ENCODE measurements around the gene HSPA12B.

The HSPA12B gene

GRCh38 chr20:3730803-3731672 lies 1.4 kb upstream of the HSPA12B start:
- no peak for DNase-seq

DNA sequence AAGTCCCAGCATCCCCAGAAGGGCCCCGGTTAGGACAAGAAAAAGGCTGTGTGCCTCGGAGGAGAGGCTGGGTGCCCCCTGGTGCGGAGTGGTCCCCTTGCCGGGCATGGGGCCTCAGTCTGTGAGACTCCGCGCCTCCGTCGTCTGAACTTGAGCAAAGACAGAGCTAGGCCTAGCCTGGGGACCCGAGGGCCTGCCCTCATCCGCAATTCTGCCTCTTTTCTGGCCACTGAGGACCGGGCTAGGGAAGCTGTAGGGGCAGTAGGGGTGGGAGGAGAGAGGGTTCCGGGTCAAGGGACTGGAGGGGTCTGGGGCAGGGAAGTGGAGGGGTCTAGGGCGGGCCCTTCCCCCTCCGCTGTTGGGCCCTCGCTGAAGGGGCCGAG lies 550 bp upstream of the HSPA12B start:
- DNase-seq = no peak

GRCh38 chr20:3733119-3733995 lies 872 bp downstream of the HSPA12B start:
- DNase-seq = no peak

DNA sequence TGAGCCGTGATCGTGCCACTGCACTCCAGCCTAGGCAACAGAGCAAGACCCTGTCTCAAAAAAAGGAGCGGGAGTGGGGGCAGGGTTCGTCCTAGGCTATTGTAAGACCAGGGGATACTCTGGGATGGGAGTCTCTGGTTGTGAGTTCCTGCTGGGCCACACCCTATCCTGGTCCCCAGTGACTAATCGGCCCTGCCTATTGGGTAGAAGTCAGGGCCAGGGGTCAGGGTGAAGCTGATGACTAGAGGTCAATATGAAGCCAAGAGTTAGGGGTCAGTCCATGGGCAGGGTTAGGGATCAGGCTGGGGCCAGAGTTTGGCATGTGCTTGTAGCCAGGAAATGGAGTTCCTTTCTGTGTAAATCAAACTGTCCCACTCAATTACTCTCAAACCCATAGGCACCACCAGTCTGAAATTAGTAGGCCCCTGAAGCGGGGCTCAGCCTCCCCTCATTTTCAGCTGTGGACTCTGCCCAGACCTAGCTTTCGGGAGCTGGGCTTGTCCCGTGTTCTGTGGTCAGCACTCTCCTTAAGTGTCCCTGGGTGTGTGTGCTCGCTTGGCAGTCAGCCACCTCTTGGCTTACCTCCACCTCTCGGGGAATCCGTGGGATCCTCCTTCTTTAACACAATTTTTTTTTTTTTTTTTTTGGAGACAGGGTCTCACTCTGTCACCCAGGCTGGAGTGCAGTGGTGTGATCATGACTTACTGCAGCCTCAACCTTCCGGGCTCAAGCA lies 1.8 kb downstream of the HSPA12B start:
- DNase-seq = no peak

DNA sequence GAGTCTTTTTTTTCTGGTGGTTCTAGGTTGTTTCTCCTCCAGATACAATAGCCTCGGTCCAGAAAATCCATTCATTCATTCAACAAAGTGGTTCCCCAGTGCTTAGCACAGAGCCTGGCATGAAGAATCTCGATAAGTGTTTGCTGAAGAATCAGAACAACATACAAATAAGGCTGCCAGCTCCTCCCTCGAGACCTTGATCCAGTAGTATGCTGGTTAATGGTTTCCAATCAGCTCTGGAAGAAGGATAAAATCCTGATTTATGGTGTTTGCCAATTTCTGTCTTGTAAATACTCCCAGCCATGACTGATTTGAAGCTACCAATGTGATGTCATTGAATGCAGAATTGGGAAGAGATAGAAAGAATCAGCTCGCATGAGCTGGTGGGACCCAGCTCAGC lies 3.3 kb downstream of the HSPA12B start:
- DNase-seq = no peak

- no peak for DNase-seq
Measured at GRCh38 chr20:3738111-3739053, 5.9 kb downstream of the HSPA12B start.

DNA sequence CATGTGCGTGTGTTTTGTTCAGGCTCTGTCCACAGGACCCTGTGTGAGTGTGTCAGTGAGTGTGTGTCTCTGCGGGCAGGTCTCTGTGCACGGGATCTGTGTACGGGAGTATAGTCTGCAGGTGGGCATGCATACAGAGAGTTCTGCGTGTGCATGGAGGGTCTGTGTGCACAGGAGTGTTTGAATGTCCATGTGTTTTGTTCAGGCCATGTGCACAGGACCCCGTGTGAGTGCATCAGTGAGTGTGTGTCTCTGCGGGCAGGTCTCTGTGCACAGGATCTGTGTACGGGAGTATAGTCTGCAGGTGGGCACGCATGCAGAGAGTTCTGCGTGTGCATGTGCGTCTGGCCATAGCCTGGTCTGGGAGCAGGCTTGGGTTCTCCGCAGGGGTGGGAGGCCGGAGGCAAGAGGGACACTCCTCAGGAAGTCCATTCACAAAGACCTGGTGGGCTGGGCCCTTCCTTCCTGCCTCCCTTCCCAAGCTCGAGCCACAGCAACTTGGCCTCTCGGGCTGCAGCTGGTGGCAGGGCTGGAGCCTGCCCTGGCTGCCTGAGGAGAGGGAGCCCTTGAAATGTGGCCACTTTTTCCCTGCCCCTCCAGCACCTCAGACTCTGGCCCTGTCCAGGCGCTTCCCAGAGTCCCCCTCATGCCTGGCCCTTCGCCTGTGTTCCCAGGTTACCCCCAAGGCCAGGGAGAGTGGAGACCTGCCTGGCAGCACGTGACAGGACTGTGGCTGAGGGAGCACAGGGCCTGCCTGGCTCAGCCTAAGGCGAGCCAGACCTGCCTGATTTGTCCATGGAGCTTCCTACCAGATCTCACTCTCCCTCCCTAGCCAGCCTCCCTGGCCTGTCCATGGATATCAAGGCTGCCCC lies 6.8 kb downstream of the HSPA12B start:
- DNase-seq = no peak

DNA sequence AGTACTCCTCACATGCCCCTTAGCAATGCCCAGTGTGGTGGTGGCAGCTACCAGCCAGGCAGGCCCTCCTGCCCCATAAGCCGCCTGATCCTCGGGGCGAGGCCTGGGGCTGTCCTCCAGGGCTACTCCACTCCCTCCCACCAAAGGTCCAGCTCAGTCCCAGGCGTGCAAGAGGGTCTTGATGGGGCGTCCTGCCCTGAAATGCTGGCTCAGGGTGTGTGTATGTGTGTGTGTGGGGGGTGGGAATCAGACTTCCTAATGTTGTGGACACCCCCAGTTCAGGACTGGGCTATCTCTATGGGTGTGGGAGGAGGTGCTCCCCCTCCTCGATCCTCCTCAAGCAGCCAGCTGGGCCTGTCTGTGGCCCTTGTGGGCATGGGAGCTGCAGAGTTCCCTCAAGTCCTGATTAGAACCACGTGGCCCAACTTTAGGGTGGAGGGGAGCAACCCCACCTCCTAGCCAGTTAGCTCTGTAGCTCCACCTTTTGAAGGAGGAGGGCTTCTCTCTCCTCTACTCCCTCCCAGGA lies 7.5 kb downstream of the HSPA12B start:
- DNase-seq = no peak

DNA sequence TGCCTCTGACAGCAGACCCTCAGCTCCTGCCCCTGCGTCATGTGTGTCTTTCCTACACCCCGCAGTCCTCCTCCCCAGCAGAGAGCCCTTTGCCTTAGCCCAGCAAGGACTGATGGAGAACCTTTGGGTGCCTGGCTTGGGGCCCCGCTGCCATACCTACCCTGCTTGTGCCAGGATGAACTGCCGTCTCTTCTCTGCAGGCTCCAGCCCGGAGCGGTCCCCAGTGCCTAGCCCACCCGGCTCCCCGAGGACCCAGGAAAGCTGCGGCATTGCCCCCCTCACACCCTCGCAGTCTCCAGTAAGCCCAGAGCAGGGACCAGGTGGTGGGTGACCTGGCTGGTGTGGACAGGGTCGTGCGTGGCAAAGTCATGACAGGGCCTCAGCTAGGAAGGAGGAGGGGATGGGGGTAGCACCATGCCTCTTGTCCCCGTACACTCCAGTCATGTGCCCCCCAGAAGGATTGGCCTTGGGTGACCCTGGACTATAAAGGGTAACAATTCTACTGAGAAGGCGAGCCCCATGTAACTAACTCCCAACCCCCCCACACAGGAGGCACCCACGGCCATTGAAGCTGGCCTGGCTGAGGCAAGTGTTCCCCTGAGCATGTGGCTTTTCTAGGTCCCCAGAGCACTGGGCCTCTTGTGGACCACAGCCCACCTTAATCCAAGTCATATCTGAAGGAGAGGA lies 8.3 kb downstream of the HSPA12B start:
- no peak for DNase-seq

DNA sequence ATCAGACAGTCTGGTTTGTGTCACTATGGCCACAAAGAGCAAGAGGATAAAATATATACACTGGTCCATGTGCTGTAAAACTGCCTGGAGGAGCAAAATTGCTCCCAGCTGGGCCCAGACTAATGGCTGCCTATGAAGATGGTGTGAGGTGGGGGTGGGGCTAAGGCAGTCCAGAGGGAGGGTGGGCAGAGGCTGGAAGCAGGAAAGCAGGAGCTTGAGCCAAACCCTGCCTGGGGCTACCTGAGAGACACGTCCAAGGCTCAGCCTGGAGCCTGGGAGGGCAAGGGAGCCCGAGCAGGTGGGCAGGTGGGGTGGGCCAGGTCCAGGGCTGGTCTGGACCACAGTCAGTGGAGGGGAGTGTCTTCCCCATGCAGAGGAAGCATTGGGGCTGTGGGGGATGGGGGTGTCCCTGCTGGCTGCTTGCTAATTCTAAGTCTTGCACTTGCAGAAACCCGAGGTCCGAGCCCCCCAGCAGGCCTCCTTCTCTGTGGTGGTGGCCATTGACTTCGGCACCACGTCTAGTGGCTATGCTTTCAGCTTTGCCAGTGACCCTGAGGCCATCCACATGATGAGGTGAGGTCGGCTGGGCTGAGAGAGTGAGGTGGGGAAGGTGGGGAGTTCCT lies 9.5 kb downstream of the HSPA12B start:
- no peak for DNase-seq

DNA sequence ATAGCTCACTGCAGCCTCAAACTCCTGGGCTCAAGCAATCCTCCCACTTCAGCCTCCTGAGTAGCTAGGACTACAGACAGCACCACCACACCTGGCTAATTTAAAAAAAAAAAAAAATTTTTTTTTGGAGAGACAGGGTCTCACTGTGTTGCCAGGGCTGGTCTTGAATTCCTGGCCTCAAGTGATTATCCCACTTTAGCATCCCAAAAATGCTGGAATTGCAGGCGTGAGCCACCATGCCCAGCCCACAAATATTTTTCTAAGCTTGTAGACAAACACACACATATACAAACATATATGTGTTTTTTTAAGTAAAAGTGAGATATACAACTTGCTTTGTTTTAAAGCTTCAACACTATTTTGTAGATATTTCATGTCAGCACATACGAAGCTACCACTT lies 10.8 kb downstream of the HSPA12B start:
- DNase-seq = no peak

DNA sequence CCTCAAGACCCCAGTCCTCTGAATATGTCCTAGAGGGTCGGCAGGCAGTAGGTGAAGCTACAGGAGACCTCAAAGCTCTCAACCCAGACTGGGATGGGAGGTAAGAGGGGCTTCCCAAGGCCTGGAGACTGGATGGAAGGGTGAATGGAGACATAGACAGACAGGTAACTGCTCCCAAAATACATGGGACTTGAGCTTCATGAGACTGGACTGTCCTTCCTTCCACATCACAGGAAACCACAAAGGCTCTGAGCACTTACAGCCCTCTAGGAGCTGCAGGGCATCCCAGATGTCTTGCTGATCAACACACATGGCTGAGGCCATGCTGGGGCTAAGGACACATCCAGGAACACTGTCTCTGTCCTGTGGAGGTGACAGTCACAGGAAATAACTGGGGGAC lies 11.6 kb downstream of the HSPA12B start:
- no peak for DNase-seq

DNA sequence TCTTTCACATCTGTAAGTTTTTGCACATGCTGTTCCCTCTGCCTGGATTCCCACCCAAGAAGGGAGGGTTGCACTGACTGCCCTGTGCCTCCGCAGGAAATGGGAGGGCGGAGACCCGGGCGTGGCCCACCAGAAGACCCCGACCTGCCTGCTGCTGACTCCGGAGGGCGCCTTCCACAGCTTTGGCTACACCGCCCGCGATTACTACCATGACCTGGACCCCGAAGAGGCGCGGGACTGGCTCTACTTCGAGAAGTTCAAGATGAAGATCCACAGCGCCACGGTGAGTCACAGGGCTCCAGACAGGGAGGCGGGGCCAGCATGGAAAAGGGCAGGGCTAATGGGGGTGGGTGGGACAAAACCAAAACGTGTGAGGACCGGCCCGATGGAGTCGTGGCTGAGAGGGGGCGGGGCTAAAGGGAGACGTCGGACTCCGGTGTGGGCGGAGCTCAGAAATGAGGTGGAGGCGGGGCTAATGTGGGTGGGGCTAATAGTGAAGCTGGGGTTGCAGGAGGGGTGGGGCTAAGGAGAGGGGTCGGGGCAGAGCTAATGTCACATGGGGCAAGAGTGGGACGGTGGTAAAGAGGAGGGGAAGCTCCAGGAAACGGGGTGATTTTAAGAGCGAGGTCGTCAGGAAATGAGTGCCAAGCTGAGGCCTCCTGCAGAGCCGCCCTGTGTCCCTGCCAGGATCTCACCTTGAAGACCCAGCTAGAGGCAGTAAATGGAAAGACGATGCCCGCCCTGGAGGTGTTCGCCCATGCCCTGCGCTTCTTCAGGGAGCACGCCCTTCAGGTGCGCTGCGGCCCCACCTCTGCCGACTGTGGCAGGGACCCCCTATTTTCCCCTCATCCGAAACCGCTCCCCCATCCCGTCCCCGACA lies 12.6 kb downstream of the HSPA12B start:
- DNase-seq = no peak

GRCh38 chr20:3745686-3746173 lies 13.2 kb downstream of the HSPA12B start:
- no peak for DNase-seq

- DNase-seq = no peak
Measured at GRCh38 chr20:3747471-3747870, 15.0 kb downstream of the HSPA12B start.

DNA sequence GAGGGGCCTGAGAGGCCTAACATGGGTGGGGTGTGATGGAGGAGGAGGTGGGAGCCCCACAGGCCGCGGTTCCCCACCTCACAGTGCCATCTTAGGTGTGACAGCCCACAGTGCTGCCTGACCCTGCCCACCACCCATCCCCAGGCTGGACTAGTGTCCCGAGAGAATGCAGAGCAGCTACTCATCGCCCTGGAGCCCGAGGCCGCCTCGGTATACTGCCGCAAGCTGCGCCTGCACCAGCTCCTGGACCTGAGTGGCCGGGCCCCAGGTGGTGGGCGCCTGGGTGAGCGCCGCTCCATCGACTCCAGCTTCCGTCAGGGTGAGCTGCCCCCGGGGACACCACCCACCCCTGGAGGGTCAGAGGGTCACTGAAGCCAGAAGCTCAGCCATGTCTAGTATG lies 15.6 kb downstream of the HSPA12B start:
- no peak for DNase-seq

- DNase-seq = no peak
Measured at GRCh38 chr20:3749087-3749688, 16.7 kb downstream of the HSPA12B start.
